SK-N-SH treated with all-trans-retinoic acid at 6 μM for 48 hours (cell line): ENCODE results near the gene SPON1.

Source experiments
- ARNTL ChIP-seq: fragments of 450-650 bp; formaldehyde crosslinking; IDR thresholded peaks from 2 replicates; pipeline ENCODE4 v1.5.0; 2020; ENCODE audit warnings: low read depth, mild to moderate bottlenecking, moderate library complexity, borderline replicate concordance
- ISL1 ChIP-seq: fragments of 250-450 bp; sonication (Bioruptor Pico); IDR thresholded peaks from 2 replicates; pipeline ENCODE4 v2.1.2; 2022; ENCODE audit warnings: mild to moderate bottlenecking, moderate library complexity
- RARB ChIP-seq: fragments of 250-450 bp; sonication (Bioruptor Pico); IDR thresholded peaks from 2 replicates; pipeline ENCODE4 v1.8.0; 2021; ENCODE audit warnings: mild to moderate bottlenecking, moderate library complexity
- ZNF565 ChIP-seq: fragments of 450-650 bp; formaldehyde crosslinking; conservative IDR thresholded peaks from 2 replicates; pipeline ENCODE4 v1.5.0; 2020; ENCODE audit warnings: low read depth, mild to moderate bottlenecking, moderate library complexity

- no peak for TF ChIP-seq RARB
- TF ChIP-seq ZNF565 (CRISPR knock-in tag), result no peak
- TF ChIP-seq ISL1, result peak; percentile 33; the same call in 1 of the 2 replicates
- TF ChIP-seq ARNTL, result no peak
Measured at GRCh38 chr11:13972043-13972910, 9.8 kb downstream of the SPON1 start.
